Spleen (tissue), 7 donors: Measurements from ENCODE around the gene SMOC2.

Experiments
- CTCF ChIP-seq, 11 experiments: fragments of 200-600 bp in 7 of 11; fragments of 450-650 bp in 4 of 11; sonication (generic) in 4 of 11; IDR thresholded peaks in 8 of 11; conservative IDR thresholded peaks in 3 of 11; 1 replicate in 7 of 11; 2 replicates in 4 of 11; pipeline versions ENCODE4 v1.4.0 to v1.8.0; 2016 to 2021; ENCODE audit warnings: antibody characterized with exemption in 11 of 11, inconsistent platforms in 4 of 11, mild to moderate bottlenecking in 1 of 11
- POLR2A ChIP-seq, 3 donors: fragments of 450-650 bp; IDR thresholded peaks; one replicate each; pipeline ENCODE4 v1.5.1; 2017; ENCODE audit warnings: antibody characterized with exemption in 3 of 3, mild to moderate bottlenecking in 1 of 3
- donor health status: DM: no; HTN: no; CAD: no; lungs with moderate emphysema.
- donor health status: DM: no; HTN: no; CAD: no.
- donor health status: DM: no; HTN: no; CAD: no.

DNA sequence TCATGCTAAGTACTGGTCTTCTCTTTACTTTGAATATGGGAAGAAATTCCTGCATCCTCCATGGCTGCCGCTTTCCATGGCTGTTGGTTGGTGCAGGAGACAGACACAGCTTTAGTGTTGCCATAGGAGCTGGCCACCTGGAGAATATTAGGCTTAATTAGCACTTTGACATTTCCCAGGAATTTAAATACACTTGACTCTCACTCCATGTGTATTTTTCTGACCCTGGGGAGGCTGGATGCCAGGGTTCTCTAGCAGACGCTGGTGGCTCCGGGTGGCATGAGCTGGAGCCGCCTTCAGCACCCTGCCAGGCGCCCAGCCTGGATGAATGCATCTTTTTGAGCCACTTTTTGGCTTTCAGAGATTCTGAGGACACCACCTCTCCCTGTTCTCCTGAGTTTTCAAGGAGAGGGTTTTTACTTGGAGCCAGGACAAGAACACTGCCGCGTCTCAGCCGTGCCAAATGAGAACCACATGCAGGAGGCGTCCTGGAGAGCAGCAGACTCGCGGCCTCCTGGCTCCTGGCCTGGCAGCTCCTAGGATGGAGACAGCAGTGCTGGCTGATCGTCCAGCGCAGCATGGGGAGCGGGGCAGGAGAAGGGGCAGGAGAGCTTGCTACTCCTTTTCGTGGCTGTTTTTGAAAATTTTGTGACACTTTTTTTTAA lies 258.8 kb downstream of the SMOC2 start:
- TF ChIP-seq CTCF (IDR thresholded peaks at IDR 0.05 in 8 of 11, conservative IDR thresholded peaks at IDR 0.05 in 3 of 11) (no peak), POLR2A (IDR thresholded peaks at IDR 0.05) (no peak)
